ENCODE data around the gene VCAN. TPM values are rescaled to one million over a fixed set of nuclear protein-coding genes. Genes with fewer than 3 reads are reported as not detected.
"Not testable (repeated sequence)": the region's sequence is repeated elsewhere in the genome, so short reads cannot be mapped to it uniquely, and the experiment has no call there.

VCAN gene
- total RNA-seq (435 TPM), polyA plus RNA-seq (30.0 TPM)

DNA sequence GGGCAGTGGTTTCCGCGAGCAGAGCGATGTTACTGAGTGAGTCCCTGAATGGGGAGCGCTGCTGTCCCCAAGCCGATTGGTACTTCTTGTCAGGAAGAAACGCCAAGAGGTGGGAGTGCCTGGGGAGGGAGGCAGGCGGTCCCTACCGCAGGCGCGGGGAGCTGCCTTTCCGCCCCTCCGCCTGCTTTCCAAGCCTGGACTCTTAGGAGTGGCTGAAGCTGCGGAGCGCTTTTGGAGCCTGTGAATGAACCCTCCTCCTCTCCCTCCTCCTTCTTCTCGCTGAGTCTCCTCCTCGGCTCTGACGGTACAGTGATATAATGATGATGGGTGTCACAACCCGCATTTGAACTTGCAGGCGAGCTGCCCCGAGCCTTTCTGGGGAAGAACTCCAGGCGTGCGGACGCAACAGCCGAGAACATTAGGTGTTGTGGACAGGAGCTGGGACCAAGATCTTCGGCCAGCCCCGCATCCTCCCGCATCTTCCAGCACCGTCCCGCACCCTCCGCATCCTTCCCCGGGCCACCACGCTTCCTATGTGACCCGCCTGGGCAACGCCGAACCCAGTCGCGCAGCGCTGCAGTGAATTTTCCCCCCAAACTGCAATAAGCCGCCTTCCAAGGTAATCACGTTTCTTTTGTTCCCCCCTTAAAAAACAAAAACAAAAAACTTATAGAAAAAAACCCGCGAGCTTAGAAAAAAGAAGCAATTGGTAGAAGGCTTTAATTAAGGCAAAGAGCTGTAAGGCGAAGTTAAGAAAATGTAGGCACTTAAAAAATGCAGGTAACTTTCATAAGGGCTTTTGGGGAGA, at the start of gene VCAN:
VCAN (plus strand) TSS at position 340 of the 808 bp plus-strand sequence. CDS start 11,775 bp downstream, outside the sequence.
- H3K27ac ChIP-seq (ENCODE audit: low read depth): no peak within 1 kb of the TSS
- H3K4me1 ChIP-seq (ENCODE audit: insufficient read depth): no peaks in the 10 kb centered on the region

DNA sequence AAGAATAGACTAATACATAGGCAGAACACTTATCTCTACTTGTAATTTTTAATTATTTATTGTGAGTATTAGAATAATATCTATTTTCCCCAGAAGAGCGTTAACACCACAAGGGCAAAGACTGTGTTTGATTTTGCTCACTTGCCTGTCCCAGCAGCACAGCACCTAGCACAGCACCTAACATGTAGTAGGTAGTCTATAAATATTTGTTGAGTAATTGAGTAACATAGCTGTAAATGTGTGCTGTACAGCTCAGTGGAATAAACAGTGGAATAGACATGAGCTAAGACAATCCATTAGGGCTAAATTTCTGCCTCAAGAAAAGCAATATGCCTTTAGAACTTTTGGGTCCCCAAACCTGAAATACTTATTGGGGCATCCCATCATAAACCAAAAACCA, 49.3 kb upstream of the VCAN start:
- Histone ChIP-seq H3K36me3 (ENCODE audit: insufficient read depth) (no peaks in the 10 kb centered on the region), H3K4me1 (ENCODE audit: insufficient read depth) (no peaks in the 10 kb centered on the region), H3K4me3 (ENCODE audit: low read depth, low read length) (no peak overlapping the region), H3K27ac (ENCODE audit: low read depth) (no peak overlapping the region)
- DNase-seq (ENCODE audit: extremely low spot score): no peak
- WGBS: 96% methylated on average over 1 of the region's 1 CpG

More for the DNA sequence above, at the start of gene VCAN:
- no peaks in the 10 kb centered on the region for H3K36me3 ChIP-seq (ENCODE audit: insufficient read depth)
- peak within 1 kb of the TSS; percentile 11 for H3K4me3 ChIP-seq (ENCODE audit: low read depth, low read length)
- DNase-seq (ENCODE audit: extremely low spot score): peak; percentile 80
- WGBS: under 1% methylated on average over 43 of the region's 43 CpGs

DNA sequence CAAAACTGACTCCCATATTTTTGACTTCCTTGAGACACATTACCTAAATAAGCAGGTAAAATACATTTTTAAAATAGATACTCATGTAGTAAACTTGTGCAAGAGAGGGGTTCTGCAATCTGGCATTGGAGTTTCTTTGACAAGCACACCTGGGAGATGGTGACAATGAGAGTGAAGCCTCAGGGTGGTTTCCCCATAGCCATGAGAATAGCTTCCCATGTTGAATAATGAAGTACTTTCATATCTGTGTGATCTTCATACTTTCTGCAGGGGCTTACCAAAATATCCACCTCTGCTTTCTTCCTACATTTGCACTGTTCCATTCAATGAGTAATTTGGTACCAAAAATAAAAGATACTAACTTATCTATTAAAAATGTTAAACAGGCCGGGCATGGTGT, 44.7 kb upstream of the VCAN start:
- WGBS: 100% methylated on average over 1 of the region's 1 CpG
- H3K36me3 ChIP-seq (ENCODE audit: insufficient read depth): no peaks in the 10 kb centered on the region
- H3K27ac ChIP-seq (ENCODE audit: low read depth): no peak overlapping the region
- no peaks in the 10 kb centered on the region for H3K4me1 ChIP-seq (ENCODE audit: insufficient read depth)
- no peak overlapping the region for H3K4me3 ChIP-seq (ENCODE audit: low read depth, low read length)
- DNase-seq (ENCODE audit: extremely low spot score): no peak

GRCh38 chr5:83428126-83428525, 43.4 kb upstream of the VCAN start:
- H3K4me1 ChIP-seq (ENCODE audit: insufficient read depth): no peaks in the 10 kb centered on the region
- no peaks in the 10 kb centered on the region for H3K36me3 ChIP-seq (ENCODE audit: insufficient read depth)
- no peak overlapping the region for H3K27ac ChIP-seq (ENCODE audit: low read depth)
- 73% methylated on average over 1 of the region's 1 CpG for WGBS
- no peak overlapping the region for H3K4me3 ChIP-seq (ENCODE audit: low read depth, low read length)
- DNase-seq (ENCODE audit: extremely low spot score): no peak

DNA sequence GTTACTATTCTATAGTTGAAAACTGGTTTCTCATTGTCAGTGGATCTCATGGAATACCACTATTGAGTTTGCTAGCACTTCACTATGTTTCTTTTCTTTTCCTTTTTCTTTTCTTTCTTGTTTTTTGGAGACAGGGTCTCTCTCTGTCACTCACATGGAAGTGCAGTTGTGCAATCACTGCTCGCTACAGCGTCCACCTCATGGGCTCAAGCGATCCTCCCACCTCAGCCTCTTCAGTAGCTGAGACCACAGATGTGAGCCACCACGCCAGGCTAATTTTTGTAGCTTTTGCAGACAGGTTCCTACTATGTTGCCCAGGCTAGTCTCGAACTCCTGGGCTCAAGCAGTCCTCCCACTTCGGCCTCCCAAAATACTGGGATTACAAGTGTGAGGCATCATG, 42.7 kb upstream of the VCAN start:
- Histone ChIP-seq H3K4me1 (ENCODE audit: insufficient read depth) (no peaks in the 10 kb centered on the region), H3K4me3 (ENCODE audit: low read depth, low read length) (no peak overlapping the region), H3K27ac (ENCODE audit: low read depth) (no peak overlapping the region), H3K36me3 (ENCODE audit: insufficient read depth) (no peaks in the 10 kb centered on the region)
- WGBS: 95% methylated on average over 6 of the region's 6 CpGs
- DNase-seq (ENCODE audit: extremely low spot score): no peak

GRCh38 chr5:83430130-83431010, 41.2 kb upstream of the VCAN start:
- Histone ChIP-seq H3K27ac (ENCODE audit: low read depth) (no peak overlapping the region), H3K4me1 (ENCODE audit: insufficient read depth) (no peaks in the 10 kb centered on the region), H3K4me3 (ENCODE audit: low read depth, low read length) (no peak overlapping the region), H3K36me3 (ENCODE audit: insufficient read depth) (no peaks in the 10 kb centered on the region)
- WGBS: 52% methylated on average over 13 of the region's 13 CpGs
- DNase-seq (ENCODE audit: extremely low spot score): no peak

DNA sequence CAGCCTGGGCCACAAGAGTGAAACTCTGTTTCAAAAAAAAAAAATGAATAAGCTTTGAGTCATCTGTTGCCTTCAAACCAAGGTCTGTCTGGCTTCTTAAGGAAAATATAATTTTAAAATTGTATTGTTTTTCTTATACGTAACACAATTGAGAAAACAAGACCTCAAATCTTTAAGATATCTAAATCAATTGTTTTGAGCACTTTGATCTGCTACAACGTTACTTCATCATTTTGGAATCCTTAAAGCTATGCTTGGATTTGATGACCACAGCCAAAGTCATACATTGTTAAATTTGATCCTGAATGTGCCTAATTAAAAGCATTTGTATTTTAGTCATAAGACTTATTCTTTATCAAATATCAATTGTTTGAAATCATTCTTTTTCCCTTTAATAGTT, 37.7 kb upstream of the VCAN start:
- Histone ChIP-seq H3K4me3 (ENCODE audit: low read depth, low read length) (no peak overlapping the region), H3K36me3 (ENCODE audit: insufficient read depth) (no peaks in the 10 kb centered on the region), H3K27ac (ENCODE audit: low read depth) (no peak overlapping the region), H3K4me1 (ENCODE audit: insufficient read depth) (no peaks in the 10 kb centered on the region)
- 93% methylated on average over 2 of the region's 2 CpGs for WGBS
- DNase-seq (ENCODE audit: extremely low spot score): no peak

- Histone ChIP-seq H3K36me3 (ENCODE audit: insufficient read depth) (no peaks in the 10 kb centered on the region), H3K4me3 (ENCODE audit: low read depth, low read length) (no peak overlapping the region), H3K27ac (ENCODE audit: low read depth) (no peak overlapping the region), H3K4me1 (ENCODE audit: insufficient read depth) (no peaks in the 10 kb centered on the region)
- no peak for DNase-seq (ENCODE audit: extremely low spot score)
- WGBS: 65% methylated on average over 4 of the region's 4 CpGs
These were observed 36.6 kb upstream of the VCAN start for GRCh38 chr5:83434946-83435345.

GRCh38 chr5:83436276-83436675, 35.3 kb upstream of the VCAN start:
- 96% methylated on average over 6 of the region's 6 CpGs for WGBS
- Histone ChIP-seq H3K4me1 (ENCODE audit: insufficient read depth) (no peaks in the 10 kb centered on the region), H3K4me3 (ENCODE audit: low read depth, low read length) (no peak overlapping the region), H3K27ac (ENCODE audit: low read depth) (no peak overlapping the region), H3K36me3 (ENCODE audit: insufficient read depth) (no peaks in the 10 kb centered on the region)
- DNase-seq (ENCODE audit: extremely low spot score): no peak

GRCh38 chr5:83437697-83438096, 33.8 kb upstream of the VCAN start:
- not testable (repeated sequence) for DNase-seq (ENCODE audit: extremely low spot score); H3K4me3 ChIP-seq (ENCODE audit: low read depth, low read length); H3K27ac ChIP-seq (ENCODE audit: low read depth); H3K4me1 ChIP-seq (ENCODE audit: insufficient read depth); H3K36me3 ChIP-seq (ENCODE audit: insufficient read depth)
- WGBS: 99% methylated on average over 17 of the region's 17 CpGs

GRCh38 chr5:83440826-83441225, 30.7 kb upstream of the VCAN start:
- no peak overlapping the region for H3K27ac ChIP-seq (ENCODE audit: low read depth)
- WGBS: 89% methylated on average over 2 of the region's 2 CpGs
- no peak for DNase-seq (ENCODE audit: extremely low spot score)
- no peaks in the 10 kb centered on the region for H3K4me1 ChIP-seq (ENCODE audit: insufficient read depth)
- no peak overlapping the region for H3K4me3 ChIP-seq (ENCODE audit: low read depth, low read length)
- no peaks in the 10 kb centered on the region for H3K36me3 ChIP-seq (ENCODE audit: insufficient read depth)

- H3K4me3 ChIP-seq (ENCODE audit: low read depth, low read length): no peak overlapping the region
- DNase-seq (ENCODE audit: extremely low spot score): no peak
- H3K36me3 ChIP-seq (ENCODE audit: insufficient read depth): no peaks in the 10 kb centered on the region
- 96% methylated on average over 4 of the region's 4 CpGs for WGBS
- H3K4me1 ChIP-seq (ENCODE audit: insufficient read depth): no peaks in the 10 kb centered on the region
- H3K27ac ChIP-seq (ENCODE audit: low read depth): no peak overlapping the region
These were observed 29.8 kb upstream of the VCAN start for GRCh38 chr5:83441747-83442146.

DNA sequence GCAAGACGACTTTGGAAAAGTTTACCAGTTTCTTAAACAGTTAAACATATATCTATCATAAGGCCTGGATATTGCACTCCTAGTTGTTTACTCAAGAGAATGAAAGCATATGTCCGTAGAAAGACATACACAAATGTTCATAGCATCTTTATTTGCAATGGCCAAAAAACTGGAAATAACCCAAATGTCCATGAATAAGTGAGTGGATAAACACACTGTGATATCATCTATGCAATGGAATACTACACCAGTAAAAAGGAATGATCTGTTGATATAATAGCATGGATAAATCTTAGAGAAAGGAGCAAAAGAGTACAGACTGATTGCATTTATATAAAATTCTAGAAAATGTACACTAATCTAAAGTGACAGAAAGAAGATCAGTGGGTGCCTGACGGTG, 28.0 kb upstream of the VCAN start:
- H3K4me1 ChIP-seq (ENCODE audit: insufficient read depth): no peaks in the 10 kb centered on the region
- no peak overlapping the region for H3K4me3 ChIP-seq (ENCODE audit: low read depth, low read length)
- H3K27ac ChIP-seq (ENCODE audit: low read depth): no peak overlapping the region
- H3K36me3 ChIP-seq (ENCODE audit: insufficient read depth): no peaks in the 10 kb centered on the region
- WGBS: 77% methylated on average over 3 of the region's 3 CpGs
- no peak for DNase-seq (ENCODE audit: extremely low spot score)

GRCh38 chr5:83444445-83444844, 27.1 kb upstream of the VCAN start:
- Histone ChIP-seq H3K4me1 (ENCODE audit: insufficient read depth) (no peaks in the 10 kb centered on the region), H3K27ac (ENCODE audit: low read depth) (no peak overlapping the region), H3K36me3 (ENCODE audit: insufficient read depth) (no peaks in the 10 kb centered on the region), H3K4me3 (ENCODE audit: low read depth, low read length) (no peak overlapping the region)
- 98% methylated on average over 2 of the region's 2 CpGs for WGBS
- DNase-seq (ENCODE audit: extremely low spot score): no peak

Data from urinary bladder (tissue), 4 donors.